CD4-positive, alpha-beta memory T cell (primary cell): ENCODE data around the gene SPECC1. TPM values are rescaled to one million over a fixed set of nuclear protein-coding genes. Genes with fewer than 3 reads are reported as not detected.
"Not testable (repeated sequence)": the region's sequence is repeated elsewhere in the genome, so short reads cannot be mapped to it uniquely, and the experiment has no call there.

Source experiments
- CTCF ChIA-PET: fragments of 350-600 bp; sonication (Branson Sonifier 250); formaldehyde crosslinking; loops from one replicate; lab custom pipeline; 2021; ENCODE audit warnings: inconsistent platforms; ENCODE audit not compliant: partially characterized antibody; lab: Charles Lee
- POLR2A ChIA-PET: fragments of 350-600 bp; sonication (Branson Sonifier 250); formaldehyde crosslinking; loops from one replicate; lab custom pipeline; 2021; ENCODE audit not compliant: partially characterized antibody; lab: Charles Lee
- DNase-seq, 5 donors: peaks; one replicate each; pipeline versions ENCODE4 v3.0.0 to v3.0.0-alpha.2; 2020 to 2022; ENCODE audit warnings: mixed read lengths in 1 of 5
- H3K27ac ChIP-seq: one replicate; pipeline ENCODE4 v1.7.0; 2013; ENCODE audit warnings: low read depth, low read length
- H3K27me3 ChIP-seq: 2 replicates; pipeline ENCODE4 v1.7.0; 2013; ENCODE audit warnings: mild to moderate bottlenecking, low read length, moderate library complexity; ENCODE audit not compliant: insufficient read depth
- H3K36me3 ChIP-seq: 2 replicates; pipeline ENCODE4 v1.7.0; 2013; ENCODE audit warnings: mild to moderate bottlenecking, low read length, moderate library complexity; ENCODE audit not compliant: insufficient read depth
- H3K4me1 ChIP-seq: 2 replicates; pipeline ENCODE4 v1.7.0; 2013; ENCODE audit warnings: mild to moderate bottlenecking, low read length, moderate library complexity; ENCODE audit not compliant: insufficient read depth
- H3K4me3 ChIP-seq, 2 donors: one replicate each; pipeline ENCODE4 v1.7.0; 2013; ENCODE audit warnings: low read length in 2 of 2, mild to moderate bottlenecking in 1 of 2
- H3K9me3 ChIP-seq, 2 donors: one replicate each; pipeline ENCODE4 v1.7.0; 2013; ENCODE audit warnings: low read length in 2 of 2, control low read depth in 1 of 2; ENCODE audit not compliant: control insufficient read depth in 1 of 2
- H3K27ac Mint-ChIP-seq, 7 donors: one replicate each; pipeline ENCODE4 v1.8.0; 2020 to 2021; ENCODE audit warnings: mixed read lengths in 7 of 7, mild to moderate bottlenecking in 6 of 7, inconsistent platforms in 3 of 7, moderate library complexity in 3 of 7
- H3K27me3 Mint-ChIP-seq, 2 donors: one replicate each; pipeline ENCODE4 v1.8.0; 2020 to 2021; ENCODE audit warnings: mixed read lengths in 2 of 2
- H3K36me3 Mint-ChIP-seq, 2 donors: one replicate each; pipeline ENCODE4 v1.8.0; 2020 to 2021; ENCODE audit warnings: mixed read lengths in 2 of 2, inconsistent platforms in 1 of 2, mild to moderate bottlenecking in 1 of 2
- H3K4me1 Mint-ChIP-seq, 4 donors: one replicate each; pipeline ENCODE4 v1.8.0; 2020 to 2021; ENCODE audit warnings: mixed read lengths in 4 of 4, mild to moderate bottlenecking in 1 of 4
- H3K4me3 Mint-ChIP-seq, 8 donors: one replicate each; pipeline ENCODE4 v1.8.0; 2020 to 2021; ENCODE audit warnings: mixed read lengths in 8 of 8, mild to moderate bottlenecking in 7 of 8, moderate library complexity in 6 of 8, inconsistent platforms in 3 of 8
- H3K9me3 Mint-ChIP-seq, 8 donors: one replicate each; pipeline ENCODE4 v1.8.0; 2020 to 2021; ENCODE audit warnings: mixed read lengths in 8 of 8, mild to moderate bottlenecking in 5 of 8, inconsistent platforms in 3 of 8, moderate library complexity in 1 of 8
- intact Hi-C: fragments of 100-400 bp; cut with micrococcal nuclease; formaldehyde crosslinking; loops from one replicate; pipeline ENCODE4 v1.15.1; 2023
- polyA plus RNA-seq, 2 donors: library from polyadenylated mRNA; unstranded; fragments of 300-500 nt; fragmentation: Illumina TruSeq; gene quantifications; one replicate each; pipeline ENCODE4 v1.2.3, GENCODE V29; 2021
- total RNA-seq, 2 experiments: library from RNA; stranded (reverse); gene quantifications; one replicate each; pipeline ENCODE4 v1.2.3, GENCODE V29; 2021

SPECC1 gene
- total and polyA plus RNA-seq, 4 experiments from 2014 or later, result 1.7 to 13.4 (median 8.7) TPM

GRCh38 chr17:20033415-20033814, 24.3 kb downstream of the SPECC1 start:
- H3K27me3 ChIP-seq, result no peaks in the 10 kb centered on the region
- no peak overlapping the region for H3K4me3 ChIP-seq
- Mint-ChIP-seq H3K9me3 (no peaks in the 10 kb centered on the region), H3K27ac (no peak overlapping the region), H3K27me3 (peaks cover 0 to 4% of the 10 kb centered on the region in 2 donors), H3K4me3 (no peak overlapping the region), H3K36me3 (no peaks in the 10 kb centered on the region), H3K4me1 (peaks cover 0 to 1% (median 0%) of the 10 kb centered on the region in 4 donors)
- no peak for DNase-seq
- H3K36me3 ChIP-seq, result no peaks in the 10 kb centered on the region
- H3K27ac ChIP-seq, result no peak overlapping the region
- intact Hi-C loops, result no loop called here
- ChIA-PET CTCF (no interaction called here), POLR2A (no interaction called here)
- H3K9me3 ChIP-seq, result no peaks in the 10 kb centered on the region
- H3K4me1 ChIP-seq, result no peaks in the 10 kb centered on the region

- no peak overlapping the region for H3K27ac ChIP-seq
- no peaks in the 10 kb centered on the region for H3K9me3 ChIP-seq
- Mint-ChIP-seq H3K4me1 (peaks cover 0 to 2% (median under 1%) of the 10 kb centered on the region in 4 donors), H3K9me3 (no peaks in the 10 kb centered on the region), H3K36me3 (no peaks in the 10 kb centered on the region), H3K4me3 (no peak overlapping the region), H3K27ac (no peak overlapping the region), H3K27me3 (peaks cover 1 to 2% of the 10 kb centered on the region in 2 donors)
- no peak for DNase-seq
- no peaks in the 10 kb centered on the region for H3K4me1 ChIP-seq
- intact Hi-C loops, result no loop called here
- CTCF ChIA-PET, result no interaction called here
- POLR2A ChIA-PET, result no interaction called here
- H3K27me3 ChIP-seq, result no peaks in the 10 kb centered on the region
- H3K4me3 ChIP-seq, result no peak overlapping the region
- no peaks in the 10 kb centered on the region for H3K36me3 ChIP-seq
Measured at GRCh38 chr17:20035501-20035900, 26.3 kb downstream of the SPECC1 start.

- H3K27ac ChIP-seq, H3K9me3 ChIP-seq, H3K36me3 Mint-ChIP-seq, intact Hi-C loops, H3K4me3 Mint-ChIP-seq, H3K4me1 ChIP-seq, H3K9me3 Mint-ChIP-seq, H3K27me3 ChIP-seq, H3K27me3 Mint-ChIP-seq, H3K4me3 ChIP-seq, H3K36me3 ChIP-seq, H3K27ac Mint-ChIP-seq, CTCF ChIA-PET, DNase-seq, POLR2A ChIA-PET, H3K4me1 Mint-ChIP-seq: not testable (repeated sequence)
Measured at GRCh38 chr17:20037286-20037685, 28.1 kb downstream of the SPECC1 start.

DNA sequence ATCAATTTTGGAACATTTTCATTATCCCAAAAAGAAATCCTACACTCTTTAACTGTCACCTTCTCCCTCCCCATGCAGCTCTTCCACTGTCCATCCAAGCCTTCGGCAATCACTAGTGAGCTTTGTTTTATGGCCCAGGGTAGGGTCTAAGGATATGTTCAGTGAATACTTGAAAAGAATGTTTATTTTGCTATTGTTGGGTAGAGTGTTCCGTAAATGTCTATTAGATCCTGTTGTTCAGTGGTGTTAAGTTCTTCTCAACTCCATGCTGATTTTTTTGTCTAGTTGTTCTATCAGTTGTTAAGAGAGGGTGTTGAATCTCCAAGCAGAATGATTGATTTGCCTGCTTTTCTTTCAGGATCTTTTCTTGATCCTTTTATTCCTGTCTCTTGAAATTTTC, 29.9 kb downstream of the SPECC1 start:
- peaks cover 1 to 2% of the 10 kb centered on the region in 2 donors for H3K27me3 Mint-ChIP-seq
- no peak overlapping the region for H3K27ac Mint-ChIP-seq
- Histone ChIP-seq H3K4me1 (peaks cover 16% of the 10 kb centered on the region), H3K27ac (no peak overlapping the region), H3K9me3 (no peaks in the 10 kb centered on the region), H3K27me3 (no peaks in the 10 kb centered on the region), H3K4me3 (no peak overlapping the region), H3K36me3 (no peaks in the 10 kb centered on the region)
- H3K36me3 Mint-ChIP-seq, result no peaks in the 10 kb centered on the region
- no peaks in the 10 kb centered on the region for H3K9me3 Mint-ChIP-seq
- intact Hi-C loops, result no loop called here
- DNase-seq, result no peak
- CTCF ChIA-PET, result no interaction called here
- no peak overlapping the region for H3K4me3 Mint-ChIP-seq
- peaks cover 7 to 13% (median 10%) of the 10 kb centered on the region in 4 donors for H3K4me1 Mint-ChIP-seq
- POLR2A ChIA-PET, result no interaction called here

- ChIA-PET POLR2A (no interaction called here), CTCF (no interaction called here)
- no peak overlapping the region for H3K4me3 ChIP-seq
- no peaks in the 10 kb centered on the region for H3K27me3 ChIP-seq
- no peak overlapping the region for H3K4me3 Mint-ChIP-seq
- no peak for DNase-seq
- H3K27ac ChIP-seq, result no peak overlapping the region
- peaks cover 18% of the 10 kb centered on the region for H3K4me1 ChIP-seq
- H3K9me3 ChIP-seq, result no peaks in the 10 kb centered on the region
- intact Hi-C loops, result no loop called here
- peaks cover 9 to 20% (median 15%) of the 10 kb centered on the region in 4 donors for H3K4me1 Mint-ChIP-seq
- no peaks in the 10 kb centered on the region for H3K9me3 Mint-ChIP-seq
- H3K36me3 ChIP-seq, result no peaks in the 10 kb centered on the region
- H3K36me3 Mint-ChIP-seq, result no peaks in the 10 kb centered on the region
- peaks cover 1 to 2% of the 10 kb centered on the region in 2 donors for H3K27me3 Mint-ChIP-seq
- no peak overlapping the region for H3K27ac Mint-ChIP-seq
Measured at GRCh38 chr17:20040216-20040615, 31.1 kb downstream of the SPECC1 start.

GRCh38 chr17:20043021-20043420, 33.9 kb downstream of the SPECC1 start:
- Histone ChIP-seq H3K27me3 (no peaks in the 10 kb centered on the region), H3K9me3 (no peaks in the 10 kb centered on the region), H3K4me1 (peaks cover 24% of the 10 kb centered on the region), H3K4me3 (no peak overlapping the region), H3K27ac (no peak overlapping the region), H3K36me3 (no peaks in the 10 kb centered on the region)
- intact Hi-C loops, result no loop called here
- CTCF ChIA-PET, result interaction anchor here (1.9 kb wide), 1 partner anchor 50 kb away, joined by 8 read pairs; no protein-coding TSS in a partner anchor
- Mint-ChIP-seq H3K27me3 (peaks cover 1 to 2% of the 10 kb centered on the region in 2 donors), H3K36me3 (no peaks in the 10 kb centered on the region), H3K4me1 (peaks cover 11 to 30% (median 15%) of the 10 kb centered on the region in 4 donors), H3K4me3 (peak overlapping the region in 2 of 8 donors; percentile 14 to 63), H3K27ac (no peak overlapping the region), H3K9me3 (peaks cover 0 to 2% (median 0%) of the 10 kb centered on the region in 8 donors)
- DNase-seq, result no peak
- POLR2A ChIA-PET, result no interaction called here

DNA sequence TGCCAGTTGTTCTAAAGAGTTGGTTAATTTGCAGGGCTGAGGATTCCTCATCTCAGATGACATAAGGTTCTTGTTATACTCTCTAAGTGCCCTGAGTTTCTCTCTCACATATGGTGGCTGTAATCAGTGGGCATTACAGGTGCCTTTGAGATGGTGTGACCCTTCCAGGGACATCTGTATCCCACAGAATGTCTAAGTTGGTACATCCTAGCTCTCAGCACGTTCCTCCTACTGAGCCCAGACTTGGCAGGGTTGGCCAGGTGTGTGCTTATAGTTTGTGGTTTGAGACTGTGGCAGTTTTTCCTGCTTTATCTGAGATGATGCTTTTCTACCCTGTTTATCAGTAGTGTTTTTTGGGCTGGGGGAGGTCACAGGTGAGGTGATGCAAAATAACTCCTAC, 36.3 kb downstream of the SPECC1 start:
- no peak for DNase-seq
- Mint-ChIP-seq H3K27me3 (peaks cover 0 to 2% of the 10 kb centered on the region in 2 donors), H3K4me3 (no peak overlapping the region), H3K9me3 (peaks cover 0 to 2% (median 0%) of the 10 kb centered on the region in 8 donors), H3K36me3 (no peaks in the 10 kb centered on the region), H3K27ac (peak overlapping the region in 1 of 7 donors; percentile 26), H3K4me1 (peaks cover 9 to 30% (median 15%) of the 10 kb centered on the region in 4 donors)
- CTCF ChIA-PET, result interaction anchor here (1.7 kb wide), 1 partner anchor 35 kb away, joined by 5 read pairs; no protein-coding TSS in a partner anchor
- Histone ChIP-seq H3K36me3 (no peaks in the 10 kb centered on the region), H3K27me3 (no peaks in the 10 kb centered on the region), H3K9me3 (no peaks in the 10 kb centered on the region), H3K27ac (no peak overlapping the region), H3K4me3 (no peak overlapping the region), H3K4me1 (peaks cover 24% of the 10 kb centered on the region)
- POLR2A ChIA-PET, result no interaction called here
- intact Hi-C loops, result no loop called here
